ENCODE data around the gene TPSAB1.
"Not testable (repeated sequence)": the region's sequence is repeated elsewhere in the genome, so short reads cannot be mapped to it uniquely, and the experiment has no call there.

Gene TPSAB1

GRCh38 chr16:1263591-1264344, 23.3 kb downstream of the TPSAB1 start:
- DNase-seq (ENCODE audit: extremely low read depth in 1 of 2, low read depth in 1 of 2) = no peak

- no peak for DNase-seq (ENCODE audit: extremely low read depth in 1 of 2, low read depth in 1 of 2)
Measured at GRCh38 chr16:1264345-1265089, 24.0 kb downstream of the TPSAB1 start.

- DNase-seq (ENCODE audit: extremely low read depth in 1 of 2, low read depth in 1 of 2) = no peak
Measured at GRCh38 chr16:1265090-1265630, 24.7 kb downstream of the TPSAB1 start.

- DNase-seq (ENCODE audit: extremely low read depth in 1 of 2, low read depth in 1 of 2) = no peak
Measured at GRCh38 chr16:1265826-1266225, 25.3 kb downstream of the TPSAB1 start.

- not testable (repeated sequence) for DNase-seq (ENCODE audit: extremely low read depth in 1 of 2, low read depth in 1 of 2)
Measured at GRCh38 chr16:1269418-1269817, 28.9 kb downstream of the TPSAB1 start.

- no peak for DNase-seq (ENCODE audit: extremely low read depth in 1 of 2, low read depth in 1 of 2)
Measured at GRCh38 chr16:1271380-1271723, 30.8 kb downstream of the TPSAB1 start.

GRCh38 chr16:1271724-1272413, 31.4 kb downstream of the TPSAB1 start:
- not testable (repeated sequence) for DNase-seq (ENCODE audit: extremely low read depth in 1 of 2, low read depth in 1 of 2)

GRCh38 chr16:1272453-1273198, 32.1 kb downstream of the TPSAB1 start:
- no peak for DNase-seq (ENCODE audit: extremely low read depth in 1 of 2, low read depth in 1 of 2)

- DNase-seq (ENCODE audit: extremely low read depth in 1 of 2, low read depth in 1 of 2) = no peak
Measured at GRCh38 chr16:1273816-1274215, 33.3 kb downstream of the TPSAB1 start.

- no peak for DNase-seq (ENCODE audit: extremely low read depth in 1 of 2, low read depth in 1 of 2)
Measured at GRCh38 chr16:1274767-1275166, 34.3 kb downstream of the TPSAB1 start.

GRCh38 chr16:1275791-1276579, 35.5 kb downstream of the TPSAB1 start:
- no peak for DNase-seq (ENCODE audit: extremely low read depth in 1 of 2, low read depth in 1 of 2)

- no peak for DNase-seq (ENCODE audit: extremely low read depth in 1 of 2, low read depth in 1 of 2)
Measured at GRCh38 chr16:1276580-1276878, 36.0 kb downstream of the TPSAB1 start.

GRCh38 chr16:1277151-1277598, 36.7 kb downstream of the TPSAB1 start:
- no peak for DNase-seq (ENCODE audit: extremely low read depth in 1 of 2, low read depth in 1 of 2)

GRCh38 chr16:1277617-1278282, 37.2 kb downstream of the TPSAB1 start:
- DNase-seq (ENCODE audit: extremely low read depth in 1 of 2, low read depth in 1 of 2) = no peak

GRCh38 chr16:1278477-1278876, 38.0 kb downstream of the TPSAB1 start:
- DNase-seq (ENCODE audit: extremely low read depth in 1 of 2, low read depth in 1 of 2) = no peak

- DNase-seq (ENCODE audit: extremely low read depth in 1 of 2, low read depth in 1 of 2) = no peak
Measured at GRCh38 chr16:1279081-1279944, 38.8 kb downstream of the TPSAB1 start.

GRCh38 chr16:1279945-1280589, 39.6 kb downstream of the TPSAB1 start:
- DNase-seq (ENCODE audit: extremely low read depth in 1 of 2, low read depth in 1 of 2) = no peak

GRCh38 chr16:1280783-1281182, 40.3 kb downstream of the TPSAB1 start:
- DNase-seq (ENCODE audit: extremely low read depth in 1 of 2, low read depth in 1 of 2) = no peak
